Hepatocyte (in vitro differentiated cells): Measurements from ENCODE around the gene FLT1.

Experiments used
- CTCF ChIP-seq: fragments of 200-600 bp; sonication (generic); IDR thresholded peaks from 2 replicates; pipeline ENCODE4 v1.5.1; 2016; ENCODE audit warnings: antibody characterized with exemption, mild to moderate bottlenecking; ENCODE audit not compliant: poor library complexity
- EZH2 ChIP-seq: fragments of 200-600 bp; sonication (generic); IDR thresholded peaks from 2 replicates; pipeline ENCODE4 v1.6.1; 2016; ENCODE audit warnings: antibody characterized with exemption, mild to moderate bottlenecking, borderline replicate concordance

- TF ChIP-seq CTCF (no peak), EZH2 (no peak)
These were observed 16.8 kb downstream of the FLT1 start for GRCh38 chr13:28478127-28478526.
